H9 (cell line): ENCODE results near the gene RBM44. TPM values are rescaled to one million over a fixed set of nuclear protein-coding genes. Genes with fewer than 3 reads are reported as not detected.
A peak's percentile ranks its signal among the peaks of the same experiment; 100 is the strongest.

Experiments used
- DNase-seq: peaks from one replicate; pipeline ENCODE4 v3.0.0-alpha.2; 2017
- H2AFZ ChIP-seq: one replicate; pipeline ENCODE4 v1.6.1; 2013; ENCODE audit warnings: mild to moderate bottlenecking, low read length, control low read depth, moderate library complexity
- H2AK5ac ChIP-seq: 2 replicates; pipeline ENCODE4 v1.6.1; 2013; ENCODE audit warnings: low read length, control low read depth, mixed read lengths; ENCODE audit not compliant: insufficient read length
- H2BK120ac ChIP-seq: one replicate; pipeline ENCODE4 v1.6.1; 2013; ENCODE audit warnings: low read depth, mild to moderate bottlenecking, low read length, control low read depth, inconsistent platforms; ENCODE audit not compliant: poor library complexity, severe bottlenecking
- H2BK12ac ChIP-seq: 2 replicates; pipeline ENCODE4 v1.6.1; 2013; ENCODE audit warnings: low read length, control low read depth, mixed read lengths, low read depth; ENCODE audit not compliant: insufficient read length
- H2BK15ac ChIP-seq: 2 replicates; pipeline ENCODE4 v1.6.1; 2013; ENCODE audit warnings: low read depth, low read length, control low read depth
- H2BK20ac ChIP-seq: one replicate; pipeline ENCODE4 v1.6.1; 2013; ENCODE audit warnings: low read depth, mild to moderate bottlenecking, low read length, control low read depth, inconsistent platforms; ENCODE audit not compliant: poor library complexity, severe bottlenecking
- H2BK5ac ChIP-seq: 2 replicates; pipeline ENCODE4 v1.6.1; 2013; ENCODE audit warnings: low read length, control low read depth, mixed read lengths; ENCODE audit not compliant: insufficient read length
- H3K14ac ChIP-seq: 2 replicates; pipeline ENCODE4 v1.6.1; 2013; ENCODE audit warnings: low read length, control low read depth; ENCODE audit not compliant: insufficient read depth
- H3K18ac ChIP-seq: 2 replicates; pipeline ENCODE4 v1.6.1; 2013; ENCODE audit warnings: low read depth, mild to moderate bottlenecking, mixed read lengths, low read length, control low read depth; ENCODE audit not compliant: insufficient read length
- H3K23ac ChIP-seq: 2 replicates; pipeline ENCODE4 v1.6.1; 2013; ENCODE audit warnings: low read length, control low read depth, mixed read lengths, low read depth; ENCODE audit not compliant: insufficient read length
- H3K23me2 ChIP-seq: 2 replicates; pipeline ENCODE4 v1.6.1; 2013; ENCODE audit warnings: low read depth, mild to moderate bottlenecking, mixed read lengths, low read length, control low read depth; ENCODE audit not compliant: insufficient read length, poor library complexity, severe bottlenecking
- H3K27ac ChIP-seq: 2 replicates; pipeline ENCODE4 v1.5.1; 2013; ENCODE audit warnings: low read length, control low read depth, mixed read lengths, low read depth; ENCODE audit not compliant: insufficient read length
- H3K27me3 ChIP-seq: 2 replicates; pipeline ENCODE4 v1.6.1; 2013; ENCODE audit warnings: low read length, control low read depth, inconsistent platforms; ENCODE audit not compliant: insufficient read depth
- H3K4ac ChIP-seq: 2 replicates; pipeline ENCODE4 v1.6.1; 2013; ENCODE audit warnings: low read depth, mild to moderate bottlenecking, control low read depth, inconsistent platforms, low read length, moderate library complexity
- H3K4me1 ChIP-seq: 2 replicates; pipeline ENCODE4 v1.6.1; 2013; ENCODE audit warnings: low read length, control low read depth, inconsistent platforms; ENCODE audit not compliant: insufficient read depth
- H3K4me2 ChIP-seq: 2 replicates; pipeline ENCODE4 v1.6.1; 2013; ENCODE audit warnings: low read length, control low read depth, mixed read lengths; ENCODE audit not compliant: insufficient read length, insufficient read depth
- H3K56ac ChIP-seq: 2 replicates; pipeline ENCODE4 v1.6.1; 2013; ENCODE audit warnings: low read depth, mild to moderate bottlenecking, mixed read lengths, low read length, control low read depth; ENCODE audit not compliant: insufficient read length
- H3K79me1 ChIP-seq: 2 replicates; pipeline ENCODE4 v1.6.1; 2013; ENCODE audit warnings: low read depth, mild to moderate bottlenecking, moderate library complexity, low read length, control low read depth, inconsistent platforms; ENCODE audit not compliant: insufficient read depth, poor library complexity, severe bottlenecking
- H3K79me2 ChIP-seq: 2 replicates; pipeline ENCODE4 v1.6.1; 2013; ENCODE audit warnings: low read length, control low read depth, inconsistent platforms; ENCODE audit not compliant: insufficient read depth
- H3K9ac ChIP-seq: 2 replicates; pipeline ENCODE4 v1.6.1; 2013; ENCODE audit warnings: low read length, control low read depth, mixed read lengths; ENCODE audit not compliant: insufficient read length; ENCODE audit errors: extremely low read depth
- H3K9me3 ChIP-seq: one replicate; pipeline ENCODE4 v1.6.1; 2013; ENCODE audit warnings: low read depth, low read length, inconsistent platforms; ENCODE audit not compliant: control insufficient read depth
- H3T11ph ChIP-seq: one replicate; pipeline ENCODE4 v1.6.1; 2013; ENCODE audit warnings: mild to moderate bottlenecking, low read length, control low read depth, inconsistent platforms
- H4K20me1 ChIP-seq: one replicate; pipeline ENCODE4 v1.6.1; 2013; ENCODE audit not compliant: control insufficient read depth, insufficient read length, insufficient read depth
- H4K5ac ChIP-seq: 2 replicates; pipeline ENCODE4 v1.6.1; 2013; ENCODE audit warnings: low read depth, mild to moderate bottlenecking, mixed read lengths, low read length, control low read depth; ENCODE audit not compliant: insufficient read length
- H4K8ac ChIP-seq: replicated peaks from 2 replicates; pipeline ENCODE4 v1.6.1; 2013; ENCODE audit warnings: low read length, control low read depth, mixed read lengths, low read depth; ENCODE audit not compliant: insufficient read length
- H4K91ac ChIP-seq: 2 replicates; pipeline ENCODE4 v1.6.1; 2013; ENCODE audit warnings: low read depth, mild to moderate bottlenecking, moderate library complexity, mixed read lengths, low read length, control low read depth; ENCODE audit not compliant: insufficient read length
- H3K27ac Mint-ChIP-seq, 3 experiments: 2 replicates in 2 of 3; 3 replicates in 1 of 3; pipeline ENCODE4 v1.8.0; 2020 to 2021; ENCODE audit warnings: mixed read lengths in 3 of 3, mild to moderate bottlenecking in 1 of 3, moderate library complexity in 1 of 3
- H3K27me3 Mint-ChIP-seq: 2 replicates; pipeline ENCODE4 v1.8.0; 2021; ENCODE audit warnings: low read depth, mild to moderate bottlenecking, moderate library complexity, mixed read lengths
- H3K36me3 Mint-ChIP-seq, 3 experiments: 2 replicates in 2 of 3; 3 replicates in 1 of 3; pipeline ENCODE4 v1.8.0; 2020 to 2021; ENCODE audit warnings: low read depth in 3 of 3, mixed read lengths in 3 of 3; ENCODE audit not compliant: insufficient read depth in 1 of 3
- H3K4me1 Mint-ChIP-seq, 2 experiments: 2 replicates each; pipeline ENCODE4 v1.8.0; 2020; ENCODE audit warnings: mixed read lengths in 2 of 2
- H3K4me3 Mint-ChIP-seq, 2 experiments: 2 replicates in 1 of 2; 3 replicates in 1 of 2; pipeline ENCODE4 v1.8.0; 2020 to 2021; ENCODE audit warnings: mild to moderate bottlenecking in 2 of 2, mixed read lengths in 2 of 2, moderate library complexity in 1 of 2
- H3K9me3 Mint-ChIP-seq, 2 experiments: 2 replicates in 1 of 2; 3 replicates in 1 of 2; pipeline ENCODE4 v1.8.0; 2020; ENCODE audit warnings: mild to moderate bottlenecking in 2 of 2, mixed read lengths in 2 of 2, moderate library complexity in 1 of 2
- WGBS: extraction: QIAGEN DNeasy Blood & Tissue Kit; methylation state at CpG from one replicate; pipeline ENCODE4 v1.1.7; 2013; ENCODE audit warnings: missing lambda C conversion rate, low lambda C conversion rate, mixed read lengths; ENCODE audit not compliant: insufficient read length; ENCODE audit errors: extremely low coverage; 5-methylcytosine and 5-hydroxymethylcytosine counted together
- total RNA-seq: library from RNA; stranded (reverse); gene quantifications from 2 replicates; pipeline ENCODE4 v1.2.1, GENCODE V29; 2021
- TF ChIP-seq, protein P1 (sequence below): fragments of 200-600 bp; sonication (generic); conservative IDR thresholded peaks from 3 replicates; pipeline ENCODE4 v1.8.0; 2021; ENCODE audit warnings: antibody characterized with exemption, mild to moderate bottlenecking

RBM44 gene
- total RNA-seq, 1 experiment from 2014 or later, result 0.15 TPM

DNA sequence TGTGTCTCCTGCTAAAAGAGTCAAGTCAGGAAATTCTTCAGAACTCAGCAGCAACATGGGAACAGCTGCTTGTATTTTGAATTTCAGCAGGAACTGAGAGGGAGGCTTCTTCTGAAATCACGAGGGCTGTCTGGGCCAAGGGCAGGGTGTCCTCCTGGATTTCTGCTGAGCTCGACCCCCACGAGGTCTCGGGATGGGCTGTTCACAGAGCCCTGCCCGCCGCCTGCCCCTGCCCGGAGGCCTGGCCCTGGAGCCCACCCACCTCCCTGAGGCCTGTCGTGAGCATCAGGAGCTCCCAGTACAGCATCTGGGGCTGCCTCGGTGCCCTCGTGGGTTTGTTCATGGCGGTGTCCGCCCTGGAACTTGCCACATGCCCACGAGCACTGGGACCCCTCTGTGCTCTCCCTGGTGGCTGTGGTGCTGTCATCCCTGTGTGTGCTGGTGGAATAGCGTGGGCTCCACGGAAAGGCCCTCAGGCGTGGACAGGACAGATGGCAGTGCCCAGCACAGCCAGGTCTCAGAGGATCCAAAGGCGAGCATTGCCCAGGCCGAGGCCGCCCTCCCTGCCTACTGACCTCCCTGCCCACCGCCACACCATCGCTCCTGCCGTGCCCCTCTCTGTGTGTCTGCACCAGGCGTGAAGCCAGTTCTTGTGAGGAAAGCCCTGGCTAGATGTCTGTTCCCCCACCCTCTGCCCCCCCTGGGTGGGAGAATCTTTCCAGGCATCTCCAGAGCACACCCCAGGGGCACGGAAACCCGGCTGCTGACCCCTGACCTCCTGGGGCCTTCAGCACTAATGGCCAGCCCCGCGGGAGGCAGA, 86.7 kb downstream of the RBM44 start:
- Histone ChIP-seq H3K27ac (no peak overlapping the region), H2BK20ac (no peak overlapping the region), H2BK5ac (no peak overlapping the region), H2AFZ (no peak overlapping the region), H4K5ac (no peak overlapping the region), H3K9me3 (no peaks in the 10 kb centered on the region), H3K27me3 (no peaks in the 10 kb centered on the region), H4K8ac (no peak overlapping the region), H2BK12ac (no peak overlapping the region), H3K4me2 (no peak overlapping the region), H3K79me2 (no peaks in the 10 kb centered on the region), H3T11ph (no peak overlapping the region), H3K14ac (peak overlapping the region; percentile 71; the same call in 1 of the 2 replicates), H3K4ac (no peak overlapping the region), H3K23me2 (peaks cover 2% of the 10 kb centered on the region), H3K23ac (no peak overlapping the region), H3K9ac (no peak overlapping the region), H3K18ac (no peak overlapping the region), H2BK120ac (no peak overlapping the region), H4K20me1 (peaks cover 2% of the 10 kb centered on the region), H2BK15ac (no peak overlapping the region), H4K91ac (no peak overlapping the region), H3K79me1 (no peaks in the 10 kb centered on the region), H2AK5ac (no peak overlapping the region), H3K56ac (no peak overlapping the region), H3K4me1 (no peaks in the 10 kb centered on the region)
- WGBS, result no CpG with 5 or more reads among the region's 27 CpGs
- Mint-ChIP-seq H3K4me3 (no peak overlapping the region), H3K27me3 (no peaks in the 10 kb centered on the region), H3K27ac (peak overlapping the region in 1 of 3 experiments; percentile 31; a peak in 1 of 7 replicates), H3K9me3 (no peaks in the 10 kb centered on the region), H3K36me3 (no peaks in the 10 kb centered on the region), H3K4me1 (no peaks in the 10 kb centered on the region)
- DNase-seq, result no peak
- TF ChIP-seq, protein P1, sequence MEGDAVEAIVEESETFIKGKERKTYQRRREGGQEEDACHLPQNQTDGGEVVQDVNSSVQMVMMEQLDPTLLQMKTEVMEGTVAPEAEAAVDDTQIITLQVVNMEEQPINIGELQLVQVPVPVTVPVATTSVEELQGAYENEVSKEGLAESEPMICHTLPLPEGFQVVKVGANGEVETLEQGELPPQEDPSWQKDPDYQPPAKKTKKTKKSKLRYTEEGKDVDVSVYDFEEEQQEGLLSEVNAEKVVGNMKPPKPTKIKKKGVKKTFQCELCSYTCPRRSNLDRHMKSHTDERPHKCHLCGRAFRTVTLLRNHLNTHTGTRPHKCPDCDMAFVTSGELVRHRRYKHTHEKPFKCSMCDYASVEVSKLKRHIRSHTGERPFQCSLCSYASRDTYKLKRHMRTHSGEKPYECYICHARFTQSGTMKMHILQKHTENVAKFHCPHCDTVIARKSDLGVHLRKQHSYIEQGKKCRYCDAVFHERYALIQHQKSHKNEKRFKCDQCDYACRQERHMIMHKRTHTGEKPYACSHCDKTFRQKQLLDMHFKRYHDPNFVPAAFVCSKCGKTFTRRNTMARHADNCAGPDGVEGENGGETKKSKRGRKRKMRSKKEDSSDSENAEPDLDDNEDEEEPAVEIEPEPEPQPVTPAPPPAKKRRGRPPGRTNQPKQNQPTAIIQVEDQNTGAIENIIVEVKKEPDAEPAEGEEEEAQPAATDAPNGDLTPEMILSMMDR, result no peak
